NCI-H510A (cell line): ENCODE measurements around the gene EML5.

Experiments
- DNase-seq: peaks from one replicate; lab custom pipeline; 2025; lab: John Stamatoyannopoulos, UW

Gene EML5

DNA sequence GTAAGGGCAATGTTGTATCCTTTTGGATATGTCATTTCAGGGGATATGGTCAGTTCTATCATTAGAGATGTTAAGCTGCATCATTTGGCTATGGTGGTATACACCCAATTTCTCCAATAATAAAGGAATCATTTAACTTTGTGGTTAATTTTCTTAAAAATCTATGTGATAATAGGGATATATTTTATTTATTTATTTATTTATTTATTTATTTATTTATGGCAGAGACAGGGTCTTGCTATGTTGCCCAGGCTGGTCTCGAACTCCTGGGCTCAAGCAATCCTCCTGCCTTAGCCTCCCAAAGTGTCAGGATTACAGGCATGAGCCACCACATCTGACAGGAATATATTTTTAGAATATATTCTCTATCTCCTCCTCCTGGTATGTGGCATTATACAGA is 85.7 kb downstream of the EML5 start:
- DNase-seq, result no peak

DNA sequence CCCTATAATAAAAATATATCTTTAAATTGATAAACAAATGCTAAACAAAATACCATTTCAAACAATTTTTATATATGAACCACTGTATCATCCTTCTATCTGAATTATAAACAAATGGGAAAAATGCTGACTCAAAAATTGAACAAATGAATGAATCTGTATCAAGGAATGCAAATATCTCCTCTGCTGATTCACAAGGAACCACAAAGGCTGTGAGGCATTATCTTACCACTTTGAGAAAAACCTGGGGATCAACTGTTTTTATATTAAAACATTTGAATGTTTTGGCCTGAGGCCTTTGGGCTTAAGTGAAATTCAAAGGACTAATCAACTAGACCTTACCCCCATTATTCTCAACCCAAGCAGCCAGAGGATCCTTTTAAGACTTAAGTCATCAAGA is 86.3 kb downstream of the EML5 start:
- no peak for DNase-seq

DNA sequence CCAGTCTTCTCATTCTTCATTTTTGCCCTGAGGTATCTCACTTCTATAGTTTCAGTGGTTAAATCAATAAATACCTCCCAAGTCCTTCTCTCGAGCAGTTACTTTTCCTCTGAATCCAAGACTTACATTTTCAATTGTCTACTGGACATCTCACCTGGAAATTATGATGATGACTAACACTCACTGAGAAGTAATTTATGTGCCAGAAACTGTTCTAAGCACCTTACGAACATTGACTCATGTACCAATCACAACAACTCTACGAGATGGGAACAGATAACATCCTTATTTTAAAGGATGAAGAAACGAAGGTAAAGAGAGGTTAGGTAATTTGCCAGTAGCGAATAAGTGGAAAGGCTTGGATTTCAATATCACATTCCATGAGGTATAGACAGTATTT is 94.1 kb downstream of the EML5 start:
- DNase-seq, result no peak

DNA sequence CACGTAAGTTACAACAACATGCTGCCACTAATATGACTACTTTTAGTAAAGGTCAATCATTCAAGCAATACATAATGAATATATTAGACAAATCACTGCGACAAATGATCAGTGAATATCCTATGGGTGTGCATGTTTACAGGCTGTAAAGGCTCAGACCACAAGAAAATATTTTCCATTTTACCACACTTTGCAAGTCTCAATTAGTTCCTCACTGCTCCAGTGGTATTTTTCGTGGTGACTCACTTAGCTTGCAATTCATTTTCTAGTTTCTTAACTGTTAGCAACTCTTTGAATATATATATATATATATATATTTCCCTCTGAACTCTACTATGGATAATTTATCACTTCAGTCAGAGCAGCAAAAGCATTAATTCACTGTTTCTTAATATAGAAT is 96.9 kb downstream of the EML5 start:
- no peak for DNase-seq

DNA sequence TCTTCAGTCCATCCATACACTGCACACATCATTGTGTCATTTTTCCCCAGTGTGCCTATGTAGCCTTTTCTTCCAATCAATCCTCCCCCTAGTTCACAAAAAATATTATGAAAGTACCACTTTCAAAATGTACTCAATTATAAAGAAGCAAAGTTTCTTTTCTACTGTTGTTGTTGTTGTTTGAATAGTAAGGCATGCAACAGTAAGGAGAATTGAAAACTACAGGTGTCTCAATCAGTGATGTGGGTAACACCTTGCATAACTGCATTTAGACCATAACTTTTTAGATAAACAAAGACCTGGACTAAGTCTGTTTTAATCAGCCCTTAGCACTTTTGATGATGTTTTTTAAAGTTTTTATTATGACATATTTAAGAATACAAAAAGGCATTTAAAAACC is 104.4 kb downstream of the EML5 start:
- DNase-seq, result no peak

DNA sequence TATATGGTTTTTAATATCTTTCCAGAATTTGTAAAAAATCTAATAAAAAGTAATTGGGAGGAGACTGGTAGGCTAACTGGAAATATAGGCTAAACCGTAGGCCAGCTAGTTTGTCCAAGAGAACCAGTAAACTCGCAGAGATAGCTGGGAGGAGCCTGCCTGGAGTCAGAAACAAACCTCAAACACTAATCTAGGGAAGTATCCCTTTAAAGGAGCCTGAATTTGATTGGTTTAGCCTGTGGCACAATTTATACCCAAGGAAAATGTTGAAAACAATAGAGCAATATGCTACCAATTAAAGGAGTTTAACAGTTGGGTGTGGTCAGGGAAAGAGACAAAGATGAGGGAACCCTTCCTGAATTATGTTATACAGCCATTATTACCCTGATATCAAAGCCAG is 109.6 kb downstream of the EML5 start:
- DNase-seq, result no peak

DNA sequence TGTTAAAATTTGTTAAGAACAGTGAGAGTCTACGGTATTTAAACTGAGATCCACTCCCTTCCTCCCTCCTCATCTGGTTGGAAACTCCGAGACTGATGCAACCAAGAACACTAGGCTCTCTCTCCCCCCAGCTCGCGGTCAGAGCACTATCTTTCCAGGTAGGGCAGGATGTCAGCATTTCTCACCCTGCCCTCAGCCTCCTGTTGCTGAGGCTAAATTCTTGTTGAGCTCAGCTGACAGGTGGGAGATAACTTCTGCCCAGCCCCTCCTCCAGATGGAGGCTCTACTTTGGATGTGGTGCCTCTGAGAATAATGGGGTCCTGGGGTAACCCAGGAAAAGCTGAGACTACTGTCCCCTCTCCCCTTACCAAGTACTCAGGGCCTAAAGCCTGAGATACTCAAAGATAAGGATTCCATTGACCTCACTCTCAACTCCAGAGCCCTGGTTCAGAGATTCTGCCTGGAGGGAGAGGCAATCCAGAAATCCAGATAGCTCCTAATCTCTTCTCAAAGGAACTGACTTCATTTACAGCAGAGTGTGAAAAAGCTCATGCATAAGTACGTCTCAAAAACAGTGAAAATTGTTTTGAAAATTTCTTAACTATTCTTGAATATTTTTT is 110.1 kb downstream of the EML5 start:
- no peak for DNase-seq

DNA sequence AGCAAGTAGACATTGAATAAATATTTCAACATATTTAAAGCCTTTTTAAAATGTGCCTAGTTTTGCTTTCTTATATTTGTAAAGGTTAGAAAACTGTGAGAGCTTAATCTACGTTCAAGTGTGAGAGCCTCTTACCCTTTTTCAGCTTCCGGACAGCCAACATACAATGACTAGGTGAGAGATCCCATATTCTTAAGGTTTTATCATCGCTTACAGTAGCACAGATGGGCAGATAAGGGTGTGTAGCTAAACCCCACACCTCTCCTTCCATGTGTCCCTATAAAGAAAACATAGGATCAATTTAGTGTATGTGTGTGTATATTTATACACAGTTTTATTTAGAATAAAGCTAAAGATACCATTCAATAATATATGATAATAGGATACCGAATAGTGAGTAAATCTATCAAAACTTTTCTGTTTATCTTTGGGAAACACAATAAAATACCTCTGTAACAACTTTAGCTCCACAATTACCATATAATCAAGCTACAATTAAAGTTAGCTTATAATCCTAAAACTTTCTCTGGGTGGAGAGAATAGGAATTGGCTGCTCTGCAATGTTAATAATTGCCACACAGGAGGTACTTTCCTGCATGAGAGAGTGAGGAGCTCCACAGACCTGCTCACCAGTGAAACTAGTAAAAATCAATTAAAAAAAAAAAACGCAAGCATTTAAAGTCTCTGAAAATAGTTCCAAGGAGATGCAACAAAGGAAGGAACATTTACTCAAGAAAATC is 110.8 kb downstream of the EML5 start:
- DNase-seq, result no peak

DNA sequence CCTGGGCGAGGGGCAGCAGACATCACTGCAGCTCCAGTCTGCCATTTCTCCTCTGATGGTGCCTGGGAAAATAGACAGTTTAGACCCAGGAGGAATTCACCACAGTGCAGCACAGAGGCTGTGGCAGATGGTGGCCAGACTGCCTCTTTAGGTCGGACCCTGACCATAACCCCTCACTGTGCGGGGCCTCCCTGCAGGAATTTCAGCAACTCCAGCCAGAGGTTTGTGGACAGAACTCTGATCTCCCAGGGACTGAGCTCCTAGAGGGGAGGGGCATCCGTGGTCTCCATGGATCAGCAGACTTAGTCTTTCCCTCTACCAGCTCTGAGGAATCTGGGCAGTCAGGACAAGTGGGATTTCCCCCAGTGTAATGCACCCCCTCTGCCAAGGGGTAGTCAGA is 123.4 kb downstream of the EML5 start:
- DNase-seq, result no peak

DNA sequence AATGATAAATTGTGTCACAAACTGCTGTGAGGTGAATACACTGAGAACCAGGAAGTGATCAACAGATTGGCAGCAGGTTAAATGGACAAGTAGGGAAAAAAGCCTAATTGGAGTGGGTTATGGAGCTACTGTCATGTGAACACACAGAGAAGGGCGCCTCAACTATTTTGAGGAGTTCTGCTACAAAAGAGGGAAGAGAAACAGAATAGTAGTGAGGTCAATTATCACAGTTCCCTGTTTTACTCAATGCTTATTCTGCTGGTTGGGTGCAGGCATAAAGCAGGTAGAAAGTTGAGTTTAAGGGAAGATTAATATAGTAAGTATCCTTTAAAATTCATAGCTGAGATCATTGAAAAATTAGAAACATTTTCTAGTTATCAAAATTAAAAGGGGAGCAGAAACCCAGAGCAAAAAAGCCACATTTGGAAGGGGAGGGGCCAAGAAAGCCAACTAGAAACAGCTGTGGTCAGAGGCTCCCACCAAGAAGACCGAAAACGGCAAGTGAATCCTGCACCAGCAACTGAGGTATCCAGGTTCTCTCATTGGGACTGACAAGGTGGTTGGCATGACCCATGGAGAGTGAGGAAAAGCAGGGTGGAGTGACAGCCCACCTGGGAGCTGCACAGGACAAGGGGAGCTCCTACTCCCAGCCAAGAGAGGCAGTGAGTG is 124.2 kb downstream of the EML5 start:
- no peak for DNase-seq

DNA sequence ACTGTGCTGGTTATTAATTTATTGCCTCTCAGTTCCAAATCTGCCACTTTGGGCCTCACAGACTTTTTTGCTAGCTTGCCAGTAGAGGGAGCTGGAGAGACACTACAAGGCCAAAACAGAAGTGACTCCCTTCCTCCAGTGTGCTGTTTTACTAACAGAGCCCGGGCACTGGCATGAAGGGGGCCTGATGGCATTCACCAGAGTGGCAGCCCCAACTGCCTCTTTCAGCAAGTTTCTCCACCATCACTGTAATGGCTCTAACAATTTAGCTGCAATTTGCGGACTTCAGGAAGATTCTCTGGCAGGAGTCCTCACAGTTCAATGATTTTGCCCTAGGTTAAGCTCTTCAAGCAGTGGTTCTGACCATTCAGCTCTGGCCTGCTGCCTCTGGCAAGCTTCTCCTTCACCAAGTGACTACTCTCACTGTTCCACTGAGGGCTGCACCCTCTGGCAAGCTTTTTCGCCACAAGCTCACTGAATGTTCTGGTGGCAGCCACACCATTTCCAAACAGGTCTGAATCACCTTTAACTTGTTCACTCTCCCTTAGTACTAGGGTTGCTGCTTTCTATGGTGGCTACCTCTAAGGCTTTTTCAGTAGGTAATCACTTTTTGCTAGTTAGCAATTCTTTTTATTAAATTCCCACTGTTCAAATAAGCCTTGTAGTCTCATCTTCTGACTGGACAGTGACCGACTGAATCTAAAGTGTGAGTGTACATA is 125.0 kb downstream of the EML5 start:
- DNase-seq, result peak; percentile 49

DNA sequence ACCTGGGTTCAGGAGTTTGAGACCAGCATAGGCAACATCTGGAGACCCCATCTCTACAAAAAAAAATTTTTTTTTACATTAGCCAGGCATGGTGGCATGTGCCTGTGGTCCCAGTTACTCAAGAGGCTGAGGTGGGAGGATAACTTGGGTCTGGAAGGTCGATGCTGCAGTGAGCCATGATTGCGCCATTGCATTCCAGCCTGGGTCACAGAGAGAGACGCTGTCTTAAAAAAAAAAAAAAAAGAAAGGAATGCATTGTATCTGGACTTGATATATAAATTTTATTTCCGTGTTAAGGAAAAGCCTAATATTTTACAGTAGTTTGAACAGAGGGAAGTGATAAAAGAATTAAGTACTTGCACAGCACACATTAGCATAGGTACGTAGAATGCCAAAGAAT is 132.7 kb downstream of the EML5 start:
- DNase-seq, result no peak

DNA sequence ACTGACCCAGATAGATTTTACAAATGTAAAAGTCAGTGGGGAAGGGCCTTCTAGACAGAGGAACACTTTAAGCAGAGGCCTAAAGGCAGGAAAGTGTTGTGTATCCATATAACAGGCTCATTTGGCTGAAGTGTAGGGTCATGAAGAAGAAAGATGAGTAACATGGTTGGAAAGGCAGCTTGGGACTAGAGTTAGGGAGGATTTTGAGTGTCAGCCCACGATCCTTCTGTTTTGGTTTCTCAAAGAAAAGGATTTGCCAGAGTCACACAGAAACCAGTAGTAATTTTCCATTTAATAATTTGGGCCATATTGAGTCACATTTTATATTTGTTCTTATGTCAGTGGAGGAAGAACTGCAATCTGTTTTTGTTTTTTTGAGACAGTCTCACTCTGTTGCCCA is 153.5 kb downstream of the EML5 start:
- no peak for DNase-seq

DNA sequence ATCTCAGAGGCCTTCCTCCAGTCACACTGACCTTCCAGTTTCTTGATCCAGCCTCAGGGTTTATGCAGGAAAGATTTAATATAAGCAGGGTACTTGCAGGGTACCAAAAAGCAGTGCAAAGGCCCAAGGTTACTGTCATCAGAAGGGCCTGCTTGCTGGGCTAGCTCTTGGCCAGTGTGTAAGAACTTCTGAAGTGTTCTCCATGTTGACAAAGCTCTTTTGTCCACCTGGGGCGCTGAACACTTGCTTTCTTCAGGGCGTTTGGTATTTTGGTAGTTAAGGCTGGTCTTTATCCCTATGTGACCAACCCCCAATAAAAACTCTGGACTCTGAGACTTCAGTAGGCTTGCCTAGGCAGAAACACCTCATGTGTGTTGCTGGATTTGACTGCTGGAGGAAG is 160.2 kb downstream of the EML5 start:
- DNase-seq, result no peak

DNA sequence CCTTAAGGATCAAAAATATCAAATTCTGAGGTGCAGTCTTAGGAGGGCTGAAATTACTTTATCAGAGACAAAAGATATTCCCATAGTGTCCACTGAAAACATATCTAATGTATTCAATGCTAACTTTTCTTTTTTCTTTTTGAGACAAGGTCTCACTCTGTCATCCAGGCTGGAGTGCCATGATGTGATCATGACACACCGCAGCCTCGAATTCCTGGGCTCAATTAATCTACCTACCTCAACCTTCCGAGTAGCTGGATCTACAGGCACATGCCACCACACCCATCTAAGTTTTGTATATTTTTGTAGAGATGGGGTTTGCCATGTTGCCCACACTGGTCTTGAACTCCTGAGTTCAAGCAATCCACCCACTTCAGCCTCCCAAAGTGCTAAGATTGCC is 161.7 kb downstream of the EML5 start:
- no peak for DNase-seq

DNA sequence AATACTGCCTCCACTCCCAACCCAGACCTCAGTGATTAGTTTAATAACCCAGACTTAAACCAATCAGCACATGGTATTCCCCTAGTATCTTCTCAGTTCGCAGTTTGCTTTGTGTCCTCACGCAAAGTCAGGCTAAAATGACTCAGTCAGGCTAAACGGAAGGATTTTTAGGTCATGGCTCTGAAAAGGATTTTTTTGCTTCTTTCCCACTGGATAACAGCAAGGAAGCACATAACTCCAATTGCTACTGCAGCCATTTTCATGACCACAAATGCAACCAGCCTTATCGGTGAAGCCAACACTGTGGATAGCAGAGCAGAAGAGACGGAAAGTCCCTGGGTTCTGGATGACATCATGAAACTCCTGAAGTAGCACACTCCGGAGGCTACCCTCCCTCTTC is 162.2 kb downstream of the EML5 start:
- DNase-seq, result no peak

DNA sequence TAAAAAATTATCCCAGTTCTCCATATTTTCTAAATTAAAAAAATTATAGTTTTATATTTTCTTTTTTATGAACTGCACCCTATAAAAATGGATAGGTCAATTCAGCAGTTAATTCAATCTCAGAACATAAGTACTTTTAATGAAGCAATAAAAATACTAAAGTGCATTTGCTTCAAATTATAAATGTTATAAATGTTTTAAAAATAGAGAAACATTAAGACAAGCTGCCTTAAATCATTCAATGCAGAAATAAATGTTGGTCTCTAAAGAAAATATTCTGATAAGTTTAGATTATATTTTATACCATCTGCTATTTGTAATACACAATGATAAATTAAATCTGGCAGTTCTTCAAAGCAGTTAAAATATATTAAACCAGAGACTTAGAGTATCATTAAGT is 164.3 kb downstream of the EML5 start:
- DNase-seq, result no peak

DNA sequence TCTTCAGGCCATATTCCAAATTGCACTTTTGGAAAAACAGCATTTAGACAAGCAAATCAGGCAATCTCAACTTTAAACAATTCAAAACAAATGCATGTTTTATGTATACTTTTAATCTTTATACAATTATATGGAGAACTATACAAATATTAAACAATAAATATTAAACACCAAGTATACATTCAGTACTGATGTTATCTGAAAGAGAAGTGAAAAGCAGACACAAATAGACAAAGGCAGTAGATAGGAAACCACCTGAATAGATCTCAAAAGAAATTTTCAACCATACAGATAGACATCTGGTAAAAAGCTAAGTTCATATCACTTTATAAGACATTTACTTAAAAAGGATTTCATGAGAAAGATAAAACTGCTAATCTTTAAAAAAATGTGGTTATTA is 164.7 kb downstream of the EML5 start:
- no peak for DNase-seq

DNA sequence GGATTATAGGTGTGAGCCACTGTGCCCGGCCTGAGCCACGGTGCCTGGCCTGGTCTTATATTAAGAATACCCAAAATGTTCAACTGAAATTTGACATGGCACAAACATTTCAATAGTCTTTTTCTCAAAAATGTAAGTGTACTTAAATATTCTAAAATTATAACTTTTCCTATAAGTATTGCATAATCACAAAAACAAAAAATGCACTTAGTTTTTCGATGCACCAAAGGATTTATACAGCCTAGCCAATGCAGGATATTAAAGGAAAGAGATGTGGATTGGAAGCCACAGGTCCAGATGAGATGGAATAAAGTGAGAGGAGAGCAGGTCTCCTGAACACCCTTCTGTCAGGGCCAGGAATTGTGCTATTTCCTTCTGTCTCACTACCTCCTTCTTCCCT is 167.1 kb downstream of the EML5 start:
- no peak for DNase-seq

DNA sequence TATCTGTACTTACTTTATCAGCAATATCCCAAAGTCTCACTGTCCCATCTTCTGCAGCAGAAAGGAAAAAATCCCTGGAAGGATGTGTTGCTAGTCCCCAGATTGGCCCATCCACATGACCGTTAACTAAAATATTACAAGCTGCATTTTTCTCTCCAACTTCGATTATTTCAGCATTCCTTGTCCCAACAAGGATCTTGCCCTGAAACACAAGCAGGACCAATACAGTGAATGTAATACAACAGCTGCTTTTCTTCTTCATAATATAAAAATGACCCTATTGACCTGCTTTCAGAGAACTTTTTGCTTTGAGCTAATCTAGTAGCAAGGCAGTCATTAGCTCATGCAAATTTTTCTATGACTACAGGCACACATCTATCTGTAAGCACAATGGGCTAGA is 171.7 kb downstream of the EML5 start:
- no peak for DNase-seq

DNA sequence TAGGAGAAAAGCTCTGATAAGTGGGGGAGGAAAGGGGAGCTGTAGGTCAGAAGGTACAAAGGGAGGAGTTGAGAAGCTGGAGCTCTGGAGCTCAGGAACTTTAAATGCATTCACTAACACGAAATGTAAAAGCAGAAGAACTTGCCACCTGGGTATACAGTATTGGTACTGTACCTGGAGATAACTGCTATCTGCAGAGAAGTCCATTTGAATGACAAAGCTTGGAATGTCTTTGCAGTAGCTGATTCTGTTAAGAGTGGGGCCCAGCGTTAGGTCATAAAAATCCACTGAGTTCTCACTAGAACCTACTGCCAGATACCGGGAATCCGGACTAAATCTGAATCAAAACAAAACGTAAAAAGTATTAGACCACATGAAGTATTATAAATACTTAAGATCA is 174.3 kb downstream of the EML5 start:
- no peak for DNase-seq

DNA sequence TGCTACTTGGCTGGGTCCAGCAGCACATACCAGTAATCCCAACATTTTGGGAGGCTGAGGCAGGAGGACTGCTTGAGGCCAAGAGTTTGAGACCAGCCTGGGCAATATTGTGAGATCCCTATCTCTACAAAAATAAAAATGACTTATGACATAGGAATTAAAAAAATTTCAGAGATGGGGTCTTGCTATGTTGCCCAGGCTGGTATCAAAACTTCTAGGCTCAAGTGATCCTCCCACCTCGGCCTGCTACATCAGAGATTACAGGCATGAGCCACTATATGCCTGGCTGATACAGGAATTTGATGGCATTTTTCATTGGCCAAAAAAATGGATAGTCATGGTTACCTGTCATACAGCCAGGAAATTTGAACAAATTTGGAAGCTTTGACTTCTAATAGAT is 175.3 kb downstream of the EML5 start:
- no peak for DNase-seq

DNA sequence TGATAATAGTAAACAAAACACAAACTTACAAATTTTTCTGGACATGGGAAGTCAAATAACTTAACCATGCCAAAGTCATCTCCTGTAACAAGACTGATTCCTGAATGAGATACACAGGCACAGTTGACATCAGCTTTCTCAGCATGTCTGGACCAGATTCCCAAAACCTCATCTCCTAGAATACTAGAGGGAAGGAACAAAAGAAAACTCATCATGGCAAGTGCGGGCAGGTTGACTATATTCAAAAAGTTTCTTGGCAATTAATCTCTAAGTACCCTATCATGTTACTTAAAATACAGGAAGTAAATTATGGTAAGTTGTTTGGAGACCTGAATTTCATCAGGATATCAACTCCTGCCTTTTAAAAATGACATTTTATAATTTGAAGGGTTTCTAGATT is 176.1 kb downstream of the EML5 start:
- DNase-seq, result no peak
